Motor neuron (in vitro differentiated cells): ENCODE data around the gene ZSCAN30. TPM values are rescaled to one million over a fixed set of nuclear protein-coding genes. Genes with fewer than 3 reads are reported as not detected.

Experiments used
- ATAC-seq, 8 experiments: fragments of 200-7000 bp; cut with Tn5 transposase; replicated peaks in 6 of 8; 2 replicates each; pipeline ENCODE4 v1.8.0; 2021; ENCODE audit warnings: mild to moderate bottlenecking in 8 of 8, moderate library complexity in 8 of 8
- H3K27ac ChIP-seq, 2 donors: fragments of 250-450 bp; sonication (Bioruptor Pico); 2 replicates each; pipeline ENCODE4 v1.9.0; 2021; ENCODE audit warnings: antibody characterized with exemption in 2 of 2, mild to moderate bottlenecking in 2 of 2, moderate library complexity in 1 of 2
- H3K4me1 ChIP-seq, 2 donors: fragments of 250-450 bp; sonication (Bioruptor Pico); replicated peaks in 1 of 2; 2 replicates each; pipeline ENCODE4 v1.6.1; 2021; ENCODE audit warnings: antibody characterized with exemption in 2 of 2, mild to moderate bottlenecking in 2 of 2, moderate library complexity in 1 of 2
- H3K4me3 ChIP-seq, 5 donors: fragments of 250-450 bp; sonication (Bioruptor Pico); 2 replicates each; pipeline ENCODE4 v1.9.0; 2021; ENCODE audit warnings: antibody characterized with exemption in 5 of 5, mild to moderate bottlenecking in 5 of 5, moderate library complexity in 4 of 5
- WGBS, 10 experiments: fragments of 450-650 bp; shearing (Covaris generic); methylation state at CpG; one replicate each; pipeline ENCODE4 v1.0.0; 2022; 5-methylcytosine and 5-hydroxymethylcytosine counted together
- in situ Hi-C, 9 experiments: fragments of 400-800 bp; cut with MboI; loops; one replicate each; pipeline ENCODE4 v1.15.0; 2021; ENCODE audit warnings: low sequenced_read_pairs in 9 of 9, low pct_unique_long_range_greater_than_20kb in 2 of 9; ENCODE audit not compliant: unreplicated experiment in 9 of 9
- total RNA-seq, 8 experiments: library from RNA; unstranded; fragments of 300-600 nt; gene quantifications; 2 replicates each; pipeline versions ENCODE4 v1.2.3 to v1.2.4, GENCODE V29; 2022

The ZSCAN30 gene
- total RNA-seq, 8 experiments from 2014 or later: 10.3 to 29.5 (median 23.5) TPM

DNA sequence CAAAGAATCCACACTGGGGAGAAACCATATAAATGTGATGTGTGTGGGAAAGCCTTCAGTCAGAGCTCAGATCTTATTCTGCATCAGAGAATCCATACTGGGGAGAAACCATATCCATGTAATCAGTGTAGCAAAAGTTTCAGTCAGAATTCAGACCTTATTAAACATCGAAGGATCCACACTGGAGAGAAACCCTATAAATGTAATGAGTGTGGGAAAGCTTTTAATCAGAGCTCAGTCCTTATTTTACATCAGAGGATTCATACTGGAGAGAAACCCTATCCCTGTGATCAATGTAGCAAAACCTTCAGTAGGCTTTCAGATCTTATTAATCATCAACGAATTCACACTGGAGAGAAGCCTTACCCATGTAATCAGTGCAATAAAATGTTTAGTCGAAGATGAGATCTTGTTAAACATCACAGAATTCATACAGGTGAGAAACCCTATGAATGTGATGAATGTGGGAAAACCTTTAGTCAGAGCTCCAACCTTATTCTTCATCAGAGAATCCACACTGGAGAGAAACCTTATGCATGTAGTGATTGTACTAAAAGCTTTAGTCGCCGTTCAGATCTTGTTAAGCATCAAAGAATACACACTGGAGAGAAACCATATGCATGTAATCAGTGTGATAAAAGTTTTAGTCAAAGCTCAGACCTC lies 16.7 kb upstream of the ZSCAN30 start:
- in situ Hi-C loops: no loop called here
- 90 to 100% (median 96%) methylated on average over 2 to 5 of the region's 5 CpGs; no CpG with 5 or more reads in 2 of the 10 experiments for WGBS, 10 experiments

DNA sequence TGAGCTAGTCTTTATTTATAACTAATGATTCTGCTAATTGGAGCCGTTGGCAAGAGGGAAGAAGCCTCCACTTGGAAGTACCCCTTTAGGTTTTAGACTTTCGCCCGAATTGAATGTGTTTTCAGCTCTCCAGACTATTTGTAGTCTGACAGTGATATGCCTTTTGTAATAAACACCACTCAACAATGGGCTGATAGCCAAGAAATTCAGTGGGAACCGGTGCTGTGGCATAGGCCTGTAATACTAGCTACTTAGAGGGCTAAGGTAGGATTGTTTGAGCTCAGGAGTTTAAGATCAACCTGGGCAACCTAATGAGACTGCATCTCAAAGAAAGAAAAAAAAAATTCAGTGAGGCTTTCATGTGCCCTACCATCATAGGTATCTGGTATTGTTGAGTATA lies 13.6 kb upstream of the ZSCAN30 start:
- WGBS, 10 experiments: 80 to 100% (median 100%) methylated on average over 1 to 4 of the region's 4 CpGs; no CpG with 5 or more reads in 1 of the 10 experiments
- no peak overlapping the region for H3K27ac ChIP-seq
- H3K4me3 ChIP-seq: no peak overlapping the region
- no peaks in the 10 kb centered on the region for H3K4me1 ChIP-seq
- ATAC-seq: no peak
- in situ Hi-C loops: no loop called here

More for the DNA sequence above, 16.7 kb upstream of the ZSCAN30 start:
- ATAC-seq: no peak
- Histone ChIP-seq H3K4me3 (no peak overlapping the region), H3K27ac (no peak overlapping the region), H3K4me1 (no peaks in the 10 kb centered on the region)

DNA sequence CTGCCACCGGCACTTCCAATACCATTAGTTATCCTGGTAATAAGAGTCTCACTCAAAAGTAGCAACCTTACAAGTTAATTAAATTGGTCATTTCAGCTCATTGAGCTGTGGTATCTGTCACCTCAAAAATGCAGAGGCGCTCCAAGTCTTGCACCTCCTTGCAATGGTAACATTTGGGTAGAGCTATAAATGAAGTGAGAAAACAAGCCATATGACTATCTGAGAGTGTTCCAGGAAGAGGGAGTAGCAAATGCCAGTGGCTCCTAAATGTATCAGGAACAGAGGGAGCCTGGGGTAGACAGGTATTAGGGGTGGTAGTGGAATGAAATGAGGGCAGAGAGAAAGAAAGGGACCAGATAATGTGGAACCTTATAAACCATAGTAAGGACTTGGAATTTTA lies 6.0 kb upstream of the ZSCAN30 start:
- no peak for ATAC-seq
- 92 to 100% (median 100%) methylated on average over 1 to 2 of the region's 2 CpGs; no CpG with 5 or more reads in 3 of the 10 experiments for WGBS, 10 experiments
- H3K27ac ChIP-seq: no peak overlapping the region
- no peak overlapping the region for H3K4me3 ChIP-seq
- H3K4me1 ChIP-seq: peaks cover 0 to 8% of the 10 kb centered on the region in 2 donors
- in situ Hi-C loops: no loop called here

DNA sequence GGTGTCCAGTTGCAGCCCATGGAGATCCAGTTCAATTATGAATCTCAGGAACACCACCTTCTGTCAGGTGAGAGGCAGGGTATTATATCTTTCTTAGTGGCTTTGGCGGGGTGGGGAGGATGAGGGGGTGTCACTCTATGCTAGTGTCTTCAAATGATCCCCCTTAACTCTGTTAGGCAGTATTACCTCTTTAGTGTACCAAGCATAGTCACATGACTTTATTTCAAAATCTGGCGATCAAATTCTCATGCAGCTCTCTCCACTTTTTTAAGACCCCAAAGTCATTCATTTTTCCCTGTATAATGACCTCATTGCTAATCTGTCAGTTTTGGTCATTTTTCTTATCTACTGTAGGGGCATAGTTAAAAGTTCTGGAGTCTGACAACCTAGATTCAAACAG lies 1.1 kb upstream of the ZSCAN30 start:
- peaks cover 3 to 16% of the 10 kb centered on the region in 2 donors for H3K4me1 ChIP-seq
- H3K4me3 ChIP-seq: peak overlapping the region; percentile 62 to 88 (median 73)
- WGBS, 10 experiments: 33 to 100% (median 83%) methylated on average over 1 to 2 of the region's 2 CpGs; no CpG with 5 or more reads in 3 of the 10 experiments
- in situ Hi-C loops: no loop called here
- no peak overlapping the region for H3K27ac ChIP-seq
- no peak for ATAC-seq

DNA sequence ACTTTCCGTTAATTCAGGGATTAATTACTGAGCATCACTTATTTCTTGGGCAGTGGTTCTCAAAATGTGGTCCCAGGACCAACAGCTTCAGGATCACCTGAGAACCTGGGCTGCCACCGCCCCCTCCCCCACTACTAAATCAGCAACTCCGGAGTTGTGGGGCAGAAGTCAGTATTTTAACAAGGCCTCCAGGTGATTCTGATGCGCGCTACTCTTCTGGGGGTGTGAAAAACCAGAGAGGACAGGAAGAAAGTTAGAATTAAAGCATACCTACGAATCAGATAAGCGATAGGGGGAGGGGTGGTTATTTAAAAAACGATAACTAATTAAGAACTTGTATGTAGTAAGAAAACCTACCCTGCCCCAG lies 319 bp downstream of the ZSCAN30 start:
- in situ Hi-C loops: no loop called here
- 0 to 5% (median 0%) methylated on average over 1 to 8 of the region's 8 CpGs; no CpG with 5 or more reads in 1 of the 10 experiments for WGBS, 10 experiments
- Histone ChIP-seq H3K4me3 (peak overlapping the region; percentile 62 to 88 (median 73)), H3K4me1 (peaks cover 3 to 16% of the 10 kb centered on the region in 2 donors), H3K27ac (peak overlapping the region; percentile 65 to 66)
- peak; percentile 10 to 51 (median 34) for ATAC-seq

DNA sequence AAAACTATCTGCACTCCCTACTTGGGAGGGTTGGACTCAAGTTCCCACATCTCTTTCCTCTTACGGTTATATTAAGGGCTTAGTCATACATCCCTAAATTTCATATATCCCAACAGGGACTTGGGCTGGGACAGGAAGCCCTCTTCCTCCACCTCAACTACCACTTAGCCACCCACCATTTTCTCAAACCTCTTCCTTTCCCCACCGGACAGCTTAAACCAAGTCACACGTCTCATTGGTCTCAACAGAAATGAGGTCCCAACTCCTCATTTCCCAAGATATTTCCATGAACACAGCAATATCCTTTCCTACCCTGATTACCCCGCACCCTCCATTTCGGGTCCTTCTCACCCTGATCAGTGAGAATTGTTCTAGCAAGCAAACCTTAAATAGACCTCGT lies 736 bp downstream of the ZSCAN30 start:
- Histone ChIP-seq H3K4me3 (peak overlapping the region; percentile 62 to 88 (median 73)), H3K27ac (peak overlapping the region; percentile 65 to 66), H3K4me1 (peaks cover 3 to 16% of the 10 kb centered on the region in 2 donors)
- 11 to 60% (median 26%) methylated on average over 1 to 6 of the region's 6 CpGs; no CpG with 5 or more reads in 2 of the 10 experiments for WGBS, 10 experiments
- no peak for ATAC-seq
- in situ Hi-C loops: no loop called here

DNA sequence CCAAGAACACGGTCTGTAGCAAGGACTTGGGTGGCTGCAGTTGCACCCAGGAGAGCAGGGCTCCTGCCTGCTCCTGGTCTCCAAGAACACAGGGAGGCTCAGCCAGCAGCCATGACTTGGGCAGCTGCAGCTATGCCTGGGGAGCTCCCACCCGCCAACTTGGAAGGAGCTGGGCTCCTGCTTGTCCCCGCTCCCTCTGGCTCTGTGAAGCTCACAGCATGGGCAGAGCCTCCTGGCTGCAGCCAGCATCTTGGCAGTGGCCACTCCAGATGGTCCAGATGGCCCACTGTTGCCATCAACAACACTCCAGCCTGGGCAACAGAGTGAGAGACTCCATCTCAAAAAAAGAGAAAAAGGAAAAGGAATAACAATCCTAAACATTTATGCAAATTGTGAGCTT lies 5.2 kb downstream of the ZSCAN30 start:
- Histone ChIP-seq H3K27ac (no peak overlapping the region), H3K4me3 (no peak overlapping the region), H3K4me1 (peaks cover 3 to 5% of the 10 kb centered on the region in 2 donors)
- peak in 2 of 8 experiments; percentile 5 to 8 for ATAC-seq
- in situ Hi-C loops: no loop called here
- 80 to 100% (median 100%) methylated on average over 1 to 3 of the region's 3 CpGs; no CpG with 5 or more reads in 4 of the 10 experiments for WGBS, 10 experiments

DNA sequence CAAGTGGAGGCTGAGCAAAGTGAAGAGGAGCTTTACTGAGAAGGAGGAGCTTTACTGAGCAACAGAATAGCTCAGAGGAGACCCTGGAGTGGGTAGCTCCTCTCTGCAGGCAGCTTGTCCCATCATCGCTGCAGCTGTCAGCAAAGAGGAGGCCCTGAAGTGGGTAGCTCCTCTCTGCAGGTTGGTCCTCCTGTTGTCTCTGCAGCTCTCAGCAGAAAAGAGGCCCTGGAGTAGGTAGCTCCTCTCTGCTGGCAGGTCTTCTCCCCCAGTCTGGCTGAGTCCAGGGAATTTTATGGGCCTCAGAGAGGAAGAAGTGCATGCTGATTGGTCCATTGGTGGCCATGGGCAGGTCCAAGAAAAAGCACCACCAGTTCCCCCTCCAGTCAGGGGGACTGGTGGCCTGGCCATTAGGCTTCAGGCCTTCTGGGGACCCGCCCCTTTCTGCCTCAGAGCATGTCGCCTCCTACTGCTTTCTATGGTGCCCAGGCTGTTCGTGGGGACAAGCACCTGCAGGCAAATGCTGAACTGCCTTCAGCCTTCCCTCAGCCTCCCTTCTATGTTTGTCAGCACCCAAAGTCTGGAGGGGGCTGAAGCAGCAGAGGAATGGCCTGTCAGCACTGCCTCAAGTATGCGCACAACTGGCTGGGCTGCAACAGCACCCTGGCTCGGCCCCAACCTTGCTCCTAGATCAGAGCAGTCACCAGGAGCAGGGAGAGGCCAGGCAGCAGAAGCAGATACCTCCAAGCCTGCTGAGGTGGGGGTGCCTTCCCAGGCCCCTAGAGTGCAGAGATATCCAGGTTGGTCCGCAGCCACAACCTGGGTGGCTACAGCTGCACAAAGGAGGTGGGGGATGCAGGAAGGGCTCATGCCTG lies 5.9 kb downstream of the ZSCAN30 start:
- 84 to 100% (median 100%) methylated on average over 1 to 6 of the region's 7 CpGs; no CpG with 5 or more reads in 4 of the 10 experiments for whole genome bisulfite sequencing, 10 experiments
- peak in 2 of 8 experiments; percentile 72 to 78 for ATAC-seq
- H3K4me1 ChIP-seq: peaks cover 2 to 3% of the 10 kb centered on the region in 2 donors
- in situ Hi-C loops: no loop called here
- no peak overlapping the region for H3K27ac ChIP-seq
- H3K4me3 ChIP-seq: no peak overlapping the region

DNA sequence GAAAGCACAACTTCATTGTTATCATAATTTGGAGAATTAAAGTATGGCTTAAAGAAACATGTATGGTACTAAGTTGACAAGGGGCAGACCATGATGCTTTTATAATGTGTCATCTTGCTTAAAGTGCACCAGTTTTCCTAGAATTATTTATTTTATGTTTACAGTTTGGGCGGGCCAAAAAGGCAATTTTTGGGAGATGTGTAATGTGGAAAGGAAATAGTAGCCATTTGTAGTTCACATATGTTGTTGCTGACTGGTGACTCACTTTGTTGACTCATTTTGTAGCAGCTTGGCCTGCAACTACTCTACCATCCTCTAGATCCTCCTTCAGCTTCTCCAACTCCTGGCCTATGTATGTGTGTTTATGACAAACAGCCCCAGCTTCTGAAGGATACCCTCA lies 7.7 kb downstream of the ZSCAN30 start:
- in situ Hi-C loops: no loop called here
- peak in 3 of 8 experiments; percentile 45 to 87 (median 86) for ATAC-seq
- no peaks in the 10 kb centered on the region for H3K4me1 ChIP-seq
- WGBS, 10 experiments: 0 to 100% (median 25%) methylated on average over 1 of the region's 1 CpG; no CpG with 5 or more reads in 3 of the 10 experiments
- no peak overlapping the region for H3K4me3 ChIP-seq
- H3K27ac ChIP-seq: no peak overlapping the region

DNA sequence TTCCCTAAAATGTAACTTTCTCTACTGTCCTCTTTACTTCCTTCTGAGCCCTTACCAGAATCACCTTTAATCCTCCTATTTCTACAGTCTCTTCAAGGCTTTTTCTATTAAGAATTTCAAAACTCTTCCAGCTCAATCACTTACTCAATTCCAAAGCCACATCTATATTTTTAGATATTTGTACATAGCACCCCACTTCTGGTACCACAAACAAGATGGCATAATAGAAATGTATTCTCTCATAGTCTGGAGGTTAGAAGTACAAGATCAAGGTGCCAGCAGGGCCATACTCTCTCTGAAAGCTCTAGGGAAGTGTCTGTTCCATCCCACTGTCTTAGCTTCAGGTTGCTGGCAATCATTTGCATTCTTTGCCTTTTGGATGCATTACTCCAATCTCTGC lies 11.1 kb downstream of the ZSCAN30 start:
- no peak for ATAC-seq
- Histone ChIP-seq H3K27ac (no peak overlapping the region), H3K4me3 (no peak overlapping the region), H3K4me1 (no peaks in the 10 kb centered on the region)
- in situ Hi-C loops: no loop called here

DNA sequence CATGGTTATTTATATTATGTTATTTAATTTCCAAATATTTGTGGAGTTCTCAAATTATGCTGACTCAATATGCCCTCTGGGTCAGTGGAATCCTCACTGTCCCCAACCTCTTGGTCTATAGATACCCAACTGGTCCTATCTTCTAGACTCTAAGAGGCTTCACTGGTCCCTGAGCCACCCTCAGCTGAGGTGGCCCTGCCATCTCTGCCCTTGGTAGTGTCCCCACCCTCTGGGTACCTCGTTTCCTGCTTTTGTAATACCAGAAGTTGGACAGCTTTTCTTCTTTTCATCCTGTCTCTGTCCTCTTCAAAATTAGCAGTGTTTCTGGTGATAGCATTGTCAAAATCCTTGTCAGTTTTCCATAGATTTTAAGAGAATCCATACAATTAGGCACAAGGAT lies 11.9 kb downstream of the ZSCAN30 start:
- in situ Hi-C loops: no loop called here

DNA sequence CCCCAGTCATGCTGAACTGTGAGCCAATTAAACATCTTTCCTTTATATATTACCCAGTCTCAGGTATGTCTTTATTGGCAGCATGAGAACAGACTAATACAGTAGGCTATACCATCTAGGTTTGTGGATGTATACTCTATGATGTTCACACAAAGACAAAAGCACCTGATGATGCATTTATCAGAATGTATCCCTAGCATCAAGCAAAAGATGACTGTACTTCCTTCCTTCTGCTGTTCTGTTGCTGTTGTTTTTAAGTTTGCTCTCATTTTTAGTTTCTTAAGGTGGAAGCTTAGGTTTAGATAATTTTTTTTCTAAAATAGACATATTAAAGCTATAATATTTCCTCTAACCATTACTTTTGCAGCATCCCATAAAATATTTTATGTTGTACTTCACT lies 12.4 kb downstream of the ZSCAN30 start:
- in situ Hi-C loops: no loop called here
- no peak overlapping the region for H3K27ac ChIP-seq
- H3K4me3 ChIP-seq: no peak overlapping the region
- no peaks in the 10 kb centered on the region for H3K4me1 ChIP-seq
- no peak for ATAC-seq

More for the DNA sequence above, 11.9 kb downstream of the ZSCAN30 start:
- Histone ChIP-seq H3K4me1 (no peaks in the 10 kb centered on the region), H3K27ac (no peak overlapping the region), H3K4me3 (no peak overlapping the region)
- 20 to 67% (median 44%) methylated on average over 1 of the region's 1 CpG; no CpG with 5 or more reads in 5 of the 10 experiments for WGBS, 10 experiments
- no peak for ATAC-seq

DNA sequence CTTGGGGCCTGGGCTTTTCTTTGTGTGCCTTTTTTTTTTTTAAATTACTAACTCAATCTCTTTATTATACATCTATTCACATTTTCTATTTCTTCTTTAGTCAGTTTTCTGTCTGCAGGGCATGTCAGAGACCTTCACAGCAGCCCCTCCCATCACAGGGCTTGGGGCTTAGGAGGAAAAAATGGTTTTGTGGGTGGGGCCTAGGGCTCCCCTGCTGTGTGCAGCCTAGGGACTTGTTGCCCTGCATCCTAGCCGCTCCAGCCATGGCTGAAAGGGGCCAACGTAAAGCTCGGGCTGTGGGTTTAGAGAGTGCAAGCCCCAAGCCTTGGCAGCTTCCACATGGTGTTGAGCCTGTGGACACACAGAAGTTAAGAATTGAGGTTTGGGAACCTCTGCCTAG lies 13.8 kb downstream of the ZSCAN30 start:
- Histone ChIP-seq H3K27ac (no peak overlapping the region), H3K4me3 (no peak overlapping the region), H3K4me1 (no peaks in the 10 kb centered on the region)
- WGBS, 10 experiments: 90 to 100% methylated on average over 1 to 2 of the region's 3 CpGs; no CpG with 5 or more reads in 8 of the 10 experiments
- peak in 2 of 8 experiments; percentile 54 to 62 for ATAC-seq
- in situ Hi-C loops: no loop called here
